GM19328 (cell line): ENCODE results near the gene LDLRAD4.

Experiments
- ATAC-seq: cut with Tn5 transposase; IDR thresholded peaks from one replicate; pipeline ENCODE4 v1.9.1; 2021; ENCODE audit warnings: mild to moderate bottlenecking, moderate library complexity; ENCODE audit not compliant: unreplicated experiment

LDLRAD4 gene

GRCh38 chr18:13218368-13218991 is at the start of gene LDLRAD4:
Gene LDLRAD4 (plus strand): TSS chr18:13218760.
- ATAC-seq: no peak

GRCh38 chr18:13173578-13174145 is 44.9 kb upstream of the LDLRAD4 start:
- ATAC-seq: no peak

GRCh38 chr18:13175266-13175665 is 43.3 kb upstream of the LDLRAD4 start:
- no peak for ATAC-seq

GRCh38 chr18:13175754-13176210 is 42.8 kb upstream of the LDLRAD4 start:
- ATAC-seq: no peak

GRCh38 chr18:13176847-13177246 is 41.7 kb upstream of the LDLRAD4 start:
- no peak for ATAC-seq

GRCh38 chr18:13178197-13178596 is 40.4 kb upstream of the LDLRAD4 start:
- ATAC-seq: no peak

- ATAC-seq: no peak
Measured at GRCh38 chr18:13178976-13179375, 39.6 kb upstream of the LDLRAD4 start.

- no peak for ATAC-seq
Measured at GRCh38 chr18:13179566-13180113, 38.9 kb upstream of the LDLRAD4 start.

- ATAC-seq: no peak
Measured at GRCh38 chr18:13180614-13181375, 37.8 kb upstream of the LDLRAD4 start.

GRCh38 chr18:13181765-13182164 is 36.8 kb upstream of the LDLRAD4 start:
- no peak for ATAC-seq

GRCh38 chr18:13183359-13183758 is 35.2 kb upstream of the LDLRAD4 start:
- no peak for ATAC-seq

- ATAC-seq: no peak
Measured at GRCh38 chr18:13183790-13184189, 34.8 kb upstream of the LDLRAD4 start.

- ATAC-seq: no peak
Measured at GRCh38 chr18:13184396-13184795, 34.2 kb upstream of the LDLRAD4 start.

- no peak for ATAC-seq
Measured at GRCh38 chr18:13185675-13186198, 32.8 kb upstream of the LDLRAD4 start.

- ATAC-seq: no peak
Measured at GRCh38 chr18:13186687-13187086, 31.9 kb upstream of the LDLRAD4 start.

GRCh38 chr18:13187498-13187897 is 31.1 kb upstream of the LDLRAD4 start:
- no peak for ATAC-seq

GRCh38 chr18:13191031-13191430 is 27.5 kb upstream of the LDLRAD4 start:
- no peak for ATAC-seq

GRCh38 chr18:13191779-13192178 is 26.8 kb upstream of the LDLRAD4 start:
- no peak for ATAC-seq

GRCh38 chr18:13192970-13193369 is 25.6 kb upstream of the LDLRAD4 start:
- ATAC-seq: no peak

GRCh38 chr18:13194239-13194638 is 24.3 kb upstream of the LDLRAD4 start:
- ATAC-seq: no peak

- no peak for ATAC-seq
Measured at GRCh38 chr18:13198701-13199100, 19.9 kb upstream of the LDLRAD4 start.

GRCh38 chr18:13199169-13199568 is 19.4 kb upstream of the LDLRAD4 start:
- ATAC-seq: no peak
